Activated CD8-positive, alpha-beta memory T cell treated with anti-CD3 and anti-CD28 coated beads for 36 hours (primary cell): Measurements from ENCODE around the gene SEMA6A. TPM values are rescaled to one million over a fixed set of nuclear protein-coding genes. Genes with fewer than 3 reads are reported as not detected.

Source experiments
- CTCF ChIA-PET: fragments of 350-600 bp; sonication (Branson Sonifier 250); formaldehyde crosslinking; loops from one replicate; lab custom pipeline; 2021; ENCODE audit warnings: antibody characterized with exemption; lab: Charles Lee
- POLR2A ChIA-PET: fragments of 350-600 bp; sonication (Branson Sonifier 250); formaldehyde crosslinking; loops from one replicate; lab custom pipeline; 2021; ENCODE audit warnings: antibody characterized with exemption; lab: Charles Lee
- total RNA-seq, 2 experiments: library from RNA; stranded (reverse); gene quantifications; one replicate each; pipeline ENCODE4 v1.2.3, GENCODE V29; 2021

SEMA6A gene
- total RNA-seq, 2 experiments from 2014 or later, result not detected

DNA sequence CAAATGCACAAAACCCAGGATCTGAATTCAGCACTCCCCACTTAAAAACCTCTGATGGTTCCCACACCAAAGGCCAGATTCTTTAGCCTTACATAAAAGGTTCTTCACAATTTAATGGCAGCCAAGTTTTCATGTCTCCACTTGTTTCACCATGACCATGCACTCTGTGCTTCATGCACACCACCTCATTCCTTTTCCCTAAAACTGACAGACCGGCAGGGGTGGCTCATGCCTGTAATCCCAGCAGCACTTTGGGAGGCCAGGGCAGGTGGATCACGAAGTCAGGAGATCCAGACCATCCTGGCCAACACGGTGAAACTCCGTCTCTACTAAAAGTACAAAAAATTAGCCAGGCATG is 150.4 kb downstream of the SEMA6A start:
- POLR2A ChIA-PET, result no interaction called here
- CTCF ChIA-PET, result no interaction called here

DNA sequence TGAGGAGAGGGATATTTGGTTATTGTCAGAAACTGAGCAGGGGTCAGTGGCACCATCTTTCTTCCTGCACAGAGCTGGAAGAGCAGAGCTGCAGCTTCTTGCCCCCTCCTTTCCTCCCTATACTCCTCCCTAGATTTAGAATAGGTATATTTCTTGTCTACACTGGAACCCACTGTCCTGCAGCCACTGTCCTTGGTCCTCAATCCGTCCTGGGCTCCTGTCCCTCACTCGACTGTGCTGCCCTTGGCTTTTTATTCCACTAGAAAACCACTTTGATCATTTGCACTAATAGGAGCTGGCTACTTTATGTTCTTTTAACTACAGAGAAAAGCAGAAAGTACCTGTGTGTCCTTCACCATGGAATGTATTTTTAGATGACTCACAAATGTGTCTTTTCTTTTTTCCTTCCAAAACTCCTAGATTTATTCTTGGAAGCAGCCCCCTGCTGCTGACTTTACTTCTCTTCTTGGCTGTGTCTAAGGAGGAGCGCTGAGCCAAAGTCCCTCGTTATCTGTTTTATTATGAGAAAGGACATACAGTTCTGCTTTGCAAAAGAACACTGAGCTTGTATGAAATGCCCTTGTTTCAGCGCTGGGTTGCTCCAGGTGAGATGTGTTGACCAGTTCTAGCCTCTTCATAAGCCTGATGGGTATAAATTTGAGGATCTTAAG is 150.9 kb downstream of the SEMA6A start:
- ChIA-PET CTCF (no interaction called here), POLR2A (no interaction called here)

DNA sequence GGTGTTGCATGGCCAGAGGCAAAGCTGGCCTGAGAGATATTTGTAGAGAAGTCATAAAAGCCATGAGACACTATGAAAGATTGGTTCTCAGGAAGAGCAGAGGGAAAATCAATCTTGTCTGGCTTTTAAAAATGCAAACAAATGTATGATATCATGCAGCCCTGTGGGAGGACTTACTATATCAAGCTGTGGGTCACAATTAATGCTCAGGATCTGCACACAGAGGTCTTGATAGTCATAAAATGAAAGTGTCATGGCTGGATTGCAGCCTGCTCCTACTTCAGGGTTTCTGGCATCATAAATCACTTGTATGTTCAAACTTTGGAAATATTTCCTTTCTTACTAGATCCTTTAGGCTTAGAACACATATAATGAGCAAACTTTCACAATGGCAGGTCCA is 151.5 kb downstream of the SEMA6A start:
- ChIA-PET CTCF (no interaction called here), POLR2A (no interaction called here)

DNA sequence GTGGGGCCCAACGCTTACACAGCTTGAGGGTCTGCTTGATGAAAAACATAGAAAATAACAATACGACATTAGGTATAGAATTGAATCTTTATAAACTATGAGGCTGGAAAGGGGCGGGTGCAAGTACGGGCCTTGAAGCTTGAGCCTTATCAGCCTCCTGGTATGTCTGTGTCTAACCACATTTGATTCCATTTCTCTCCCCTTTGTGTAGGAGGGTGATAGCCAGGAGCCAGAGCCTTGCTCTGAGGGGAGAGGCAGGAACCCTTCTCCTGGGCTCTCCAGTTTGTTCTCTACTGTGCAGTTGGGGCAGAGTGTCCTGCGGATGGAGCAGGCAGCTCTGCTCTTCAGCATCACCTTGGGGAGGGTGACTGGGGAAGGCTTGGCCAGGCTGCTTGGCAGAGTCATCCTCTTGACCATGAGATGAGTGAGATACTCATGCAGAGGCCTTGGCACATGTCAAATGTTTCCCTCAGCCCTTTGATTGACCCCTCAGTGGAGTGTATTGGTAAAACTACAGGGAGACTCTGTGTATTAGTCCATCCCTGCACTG is 153.5 kb downstream of the SEMA6A start:
- CTCF ChIA-PET, result no interaction called here

DNA sequence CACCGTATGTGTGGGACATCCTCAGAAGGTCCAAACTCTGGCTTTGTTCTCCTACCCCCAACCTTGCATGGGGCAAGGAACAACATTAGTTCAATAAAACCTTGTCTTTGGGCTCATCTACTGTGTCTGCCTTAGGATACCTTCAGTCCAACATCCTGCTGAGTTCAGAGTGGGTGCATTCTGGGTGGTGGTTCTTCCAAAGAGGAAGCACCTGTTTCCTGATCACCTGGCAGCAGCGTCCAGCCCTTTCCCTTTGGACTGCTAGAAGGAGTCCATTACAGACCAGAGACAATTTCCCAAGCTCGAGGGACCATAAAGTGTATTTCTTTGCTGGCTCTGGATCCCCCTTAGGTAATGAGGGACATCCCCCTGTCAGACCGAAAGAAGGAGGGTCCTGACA is 154.1 kb downstream of the SEMA6A start:
- ChIA-PET POLR2A (no interaction called here), CTCF (no interaction called here)

More for the DNA sequence above, 153.5 kb downstream of the SEMA6A start:
- POLR2A ChIA-PET, result no interaction called here

DNA sequence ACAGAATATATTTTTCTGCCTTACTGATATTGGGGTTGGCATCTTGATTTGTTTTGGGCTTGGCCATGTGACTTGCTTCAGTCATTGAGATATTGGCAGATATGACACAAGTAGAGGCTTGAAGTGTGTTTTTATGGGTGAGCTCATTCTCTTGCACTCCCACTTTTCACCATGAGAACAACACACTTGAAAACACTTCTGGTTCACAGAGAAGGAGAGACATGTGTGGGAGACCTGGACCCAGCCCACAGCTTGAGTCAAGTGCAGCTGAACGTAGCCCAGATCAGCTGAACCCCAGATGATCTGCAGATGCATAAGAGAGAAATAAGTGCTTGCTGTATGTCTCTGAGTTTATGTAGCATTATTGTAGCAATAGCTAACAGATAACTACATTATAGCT is 155.4 kb downstream of the SEMA6A start:
- CTCF ChIA-PET, result no interaction called here
- POLR2A ChIA-PET, result no interaction called here

DNA sequence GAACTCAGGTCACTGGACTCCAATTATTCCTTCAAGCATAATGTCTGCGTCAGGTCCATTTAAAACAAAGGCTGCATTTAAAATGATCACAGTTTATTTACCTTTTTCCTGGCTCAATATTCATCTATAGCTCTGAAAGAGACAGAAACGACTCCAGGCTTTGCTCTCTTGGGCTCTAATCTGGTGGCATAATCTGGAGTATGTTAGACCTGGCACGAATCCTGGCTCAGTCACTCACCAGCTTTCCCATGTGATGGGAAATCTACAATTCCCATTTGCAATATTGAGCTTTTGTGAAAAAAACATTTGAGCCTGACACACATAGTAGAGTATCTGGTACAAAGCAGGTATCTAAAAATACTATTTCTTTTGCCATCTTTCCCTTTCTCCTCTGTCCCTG is 155.8 kb downstream of the SEMA6A start:
- ChIA-PET POLR2A (no interaction called here), CTCF (no interaction called here)

DNA sequence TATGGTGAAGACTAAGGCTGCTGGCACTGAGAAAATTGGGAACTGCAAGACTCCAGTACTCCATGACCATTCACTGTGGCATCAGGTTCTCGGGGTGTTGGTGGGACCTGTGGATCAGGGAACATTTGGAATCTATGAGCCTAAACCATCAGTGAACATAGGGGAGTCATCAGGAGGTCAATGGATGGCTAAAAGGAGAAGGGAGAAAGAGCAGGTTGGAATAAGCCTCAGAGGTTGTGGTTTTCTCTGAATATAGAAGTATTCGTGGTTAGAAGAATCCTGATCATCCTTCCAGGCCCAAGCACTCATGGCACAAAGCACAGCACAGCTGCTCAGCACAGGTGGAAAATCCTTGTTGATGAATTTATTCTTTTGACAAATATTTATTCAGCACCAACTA is 156.6 kb downstream of the SEMA6A start:
- POLR2A ChIA-PET, result no interaction called here
- CTCF ChIA-PET, result no interaction called here

DNA sequence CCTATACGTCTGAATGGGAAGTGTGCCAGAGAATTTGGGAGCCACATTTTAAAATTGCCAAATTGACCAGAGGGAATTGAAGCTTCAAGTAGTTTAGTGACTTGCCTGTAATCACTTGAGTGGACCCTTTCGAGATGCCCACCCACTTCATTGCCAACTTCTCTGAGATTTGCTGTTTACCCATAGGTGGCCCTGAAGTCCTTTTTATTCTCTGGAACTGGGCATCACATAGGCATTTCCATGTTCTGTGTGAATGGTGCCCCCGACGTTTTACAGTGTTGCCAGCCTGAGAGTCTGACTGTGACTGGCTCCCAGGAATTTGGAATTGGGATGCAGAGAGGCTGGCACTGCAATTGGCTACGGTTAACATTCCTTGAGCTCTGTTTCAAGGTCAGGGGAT is 158.6 kb downstream of the SEMA6A start:
- ChIA-PET POLR2A (no interaction called here), CTCF (no interaction called here)

DNA sequence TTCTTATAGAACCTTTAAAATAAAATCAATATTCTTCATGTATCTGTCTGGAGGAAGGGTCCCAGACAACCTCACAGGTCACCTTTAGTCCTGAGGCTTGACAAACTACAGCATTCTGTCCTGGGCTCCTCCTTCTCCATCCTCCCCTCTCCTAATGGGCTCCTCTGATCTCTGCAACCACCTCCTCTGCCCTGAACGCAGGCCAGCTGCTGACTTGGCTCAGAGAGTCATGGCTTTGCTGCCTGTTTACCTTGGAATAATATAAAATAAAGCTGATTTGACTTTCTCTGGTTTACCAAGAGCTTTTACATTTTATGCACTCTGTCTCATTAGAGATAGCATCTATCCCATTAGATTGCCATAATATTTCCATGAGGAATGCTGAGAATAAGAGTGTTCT is 159.4 kb downstream of the SEMA6A start:
- CTCF ChIA-PET, result no interaction called here
- POLR2A ChIA-PET, result no interaction called here

DNA sequence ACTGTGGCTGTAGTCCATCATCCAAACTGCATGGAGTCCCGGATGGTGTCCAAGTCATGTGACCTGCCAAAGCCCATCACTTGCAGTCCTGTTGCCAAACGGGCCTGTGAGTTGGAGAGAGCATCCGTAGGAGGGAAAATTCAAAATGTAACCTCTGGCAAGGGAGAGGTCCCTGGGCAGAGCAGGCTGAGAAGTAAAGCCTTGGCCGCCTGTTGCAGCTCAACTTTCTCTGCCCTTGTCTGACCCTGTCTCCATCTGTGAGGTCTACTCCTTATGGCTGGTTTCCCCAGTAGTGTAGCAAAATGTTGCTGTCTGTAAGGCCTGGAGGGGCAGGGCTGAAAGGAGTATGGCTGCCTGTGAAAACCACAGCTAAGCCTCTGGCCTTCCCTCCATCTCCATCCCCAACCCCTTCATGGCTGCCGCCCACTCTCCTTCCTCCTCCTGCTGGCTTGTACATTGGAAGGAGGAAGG is 163.5 kb downstream of the SEMA6A start:
- POLR2A ChIA-PET, result no interaction called here
- CTCF ChIA-PET, result no interaction called here

DNA sequence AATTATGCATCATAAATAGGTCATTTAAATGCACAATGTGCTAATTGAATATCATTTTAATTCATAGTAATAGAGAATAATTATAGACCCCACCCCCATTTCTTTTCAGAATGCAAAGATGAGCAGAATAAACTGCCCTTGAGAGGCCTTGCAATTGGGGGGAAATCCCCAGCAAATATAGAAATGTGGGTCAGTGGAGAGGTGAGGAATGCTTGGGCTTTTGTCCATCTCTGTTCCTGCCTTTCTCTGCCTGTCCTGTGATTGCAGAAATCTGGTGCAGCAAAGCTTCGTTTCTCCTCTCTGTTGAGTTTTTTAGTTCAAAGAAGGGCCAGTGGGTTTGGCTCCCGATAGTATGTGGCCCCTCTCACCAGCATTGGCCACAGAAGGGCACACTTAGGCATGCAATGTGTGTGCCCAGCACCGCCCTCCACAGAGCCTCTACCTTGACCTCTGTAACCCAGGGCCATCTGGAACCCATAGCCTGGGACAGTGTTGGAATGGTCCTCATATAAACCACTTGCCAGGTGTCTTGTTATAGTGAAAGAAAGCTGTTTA is 164.2 kb downstream of the SEMA6A start:
- CTCF ChIA-PET, result no interaction called here
- POLR2A ChIA-PET, result no interaction called here

DNA sequence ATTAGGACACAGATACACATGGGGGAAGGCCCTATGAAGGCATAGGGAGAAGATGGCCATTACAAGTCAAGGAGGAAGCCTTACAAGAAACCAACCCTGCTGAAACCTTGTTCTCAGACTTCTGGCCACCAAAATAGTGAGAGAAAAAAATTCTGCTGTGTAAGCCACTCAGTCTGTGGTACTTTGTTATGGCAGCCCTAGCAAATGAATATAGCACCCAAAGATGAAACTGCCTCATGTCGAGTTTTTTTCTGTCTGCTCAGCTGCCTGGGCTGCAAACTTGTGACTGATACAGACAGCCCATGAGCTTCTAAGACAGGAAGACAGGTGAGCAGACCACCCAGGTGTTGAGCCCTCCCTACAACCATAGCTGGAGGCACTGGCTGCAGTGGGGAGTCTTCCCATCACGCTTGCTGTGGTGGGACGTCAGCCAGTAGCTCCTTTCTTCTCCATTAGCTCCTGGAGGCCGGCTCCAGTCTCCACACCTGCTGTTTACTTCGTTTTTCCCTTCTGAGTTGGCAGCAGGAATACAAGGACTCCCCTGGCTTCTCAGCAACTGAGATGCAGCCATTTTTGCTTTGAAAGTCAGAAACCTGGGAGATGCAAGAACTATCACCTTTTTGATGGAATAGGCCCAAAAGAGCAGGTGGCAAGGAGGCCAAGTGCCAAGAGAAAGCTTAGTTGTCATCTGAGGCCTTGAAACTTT is 164.9 kb downstream of the SEMA6A start:
- CTCF ChIA-PET, result no interaction called here

DNA sequence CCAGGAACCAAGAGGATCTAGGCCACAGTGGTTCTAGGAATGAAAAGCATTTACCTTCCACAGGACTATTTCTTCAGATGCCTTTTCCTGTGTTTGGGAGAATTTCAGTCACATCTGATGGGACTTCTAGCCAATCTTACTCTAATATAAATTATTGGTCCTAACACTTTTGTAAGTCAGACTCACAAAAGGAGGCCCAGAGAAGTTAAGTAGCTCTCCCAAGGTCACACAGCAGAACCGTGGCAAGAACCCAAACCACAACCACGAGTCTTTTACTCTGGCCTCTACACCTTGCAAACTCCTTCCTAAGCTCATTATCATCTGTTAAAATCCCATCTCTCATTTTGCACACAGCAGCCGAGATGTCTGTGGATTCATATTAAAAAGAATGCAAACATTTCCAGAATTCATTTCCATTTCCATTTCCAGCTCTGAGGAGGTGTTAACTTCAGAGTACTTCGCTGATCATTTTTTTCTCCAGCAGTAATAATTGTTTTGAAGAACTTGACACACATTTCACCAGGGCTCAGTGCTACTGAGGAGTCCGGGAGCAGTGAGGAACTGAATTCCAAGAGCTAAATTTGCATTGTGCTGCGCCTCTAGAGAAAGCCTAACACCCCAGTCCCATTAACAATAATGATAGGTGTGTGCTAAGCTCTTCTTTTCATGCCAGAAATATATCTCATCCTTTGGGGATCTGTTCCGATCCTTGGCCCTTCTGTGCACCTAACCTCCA is 168.1 kb downstream of the SEMA6A start:
- ChIA-PET POLR2A (no interaction called here), CTCF (no interaction called here)

More for the DNA sequence above, 164.9 kb downstream of the SEMA6A start:
- POLR2A ChIA-PET, result no interaction called here

DNA sequence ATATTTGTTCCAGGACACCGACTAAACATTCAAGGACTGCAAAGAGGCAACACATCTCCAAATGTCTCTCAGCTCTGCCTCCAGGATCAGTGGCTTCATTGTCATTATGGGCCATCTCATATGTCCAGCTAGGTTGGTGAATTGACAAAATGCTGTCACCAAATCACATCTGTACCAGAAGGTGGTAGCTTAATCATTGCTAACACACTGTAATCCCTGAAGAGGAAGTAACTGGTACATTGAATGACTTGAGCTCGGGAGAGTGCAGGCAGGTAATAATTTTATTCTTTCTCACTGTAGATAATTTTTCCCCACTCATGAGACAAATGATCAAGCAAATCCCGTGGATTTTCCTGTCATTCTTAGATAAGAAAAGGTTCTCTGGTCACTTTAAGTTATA is 169.8 kb downstream of the SEMA6A start:
- CTCF ChIA-PET, result no interaction called here
- POLR2A ChIA-PET, result no interaction called here

DNA sequence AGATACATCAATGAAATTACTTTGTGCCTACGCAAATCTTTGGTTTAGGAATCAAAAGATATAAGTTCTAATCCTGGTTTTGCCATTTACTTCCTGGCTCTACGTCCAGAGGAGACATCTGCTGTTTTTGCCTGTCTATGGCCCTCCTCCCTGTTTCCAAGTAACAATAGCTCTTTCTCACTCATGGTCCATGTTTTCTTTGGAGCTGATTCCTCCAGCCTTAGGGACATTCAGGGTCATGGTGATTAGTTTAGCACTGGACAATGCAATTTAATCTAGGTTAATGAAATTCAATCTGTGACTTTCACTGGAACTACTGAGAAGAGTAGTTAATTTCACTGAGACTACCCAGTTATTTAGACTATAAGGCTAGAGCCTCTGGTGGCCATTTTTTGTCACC is 170.6 kb downstream of the SEMA6A start:
- POLR2A ChIA-PET, result no interaction called here

DNA sequence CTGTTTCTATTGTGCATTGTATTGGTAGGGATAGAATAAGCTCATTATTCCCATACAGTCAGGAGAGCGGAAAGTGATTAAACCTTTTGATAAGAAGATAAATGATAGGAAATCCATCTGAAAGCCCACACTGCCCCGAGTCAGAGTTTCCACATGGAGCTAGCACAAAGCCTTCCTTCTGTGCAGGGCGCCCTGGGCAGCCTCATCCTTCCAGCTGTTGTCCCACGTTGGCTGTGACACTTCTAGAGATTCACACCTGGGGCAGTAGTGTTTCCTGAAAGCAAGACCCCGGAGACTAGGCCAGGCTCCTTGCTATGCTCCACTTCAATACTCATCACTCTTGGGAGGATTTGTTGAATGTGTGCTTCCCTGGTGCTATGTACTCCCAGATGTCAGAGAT is 172.4 kb downstream of the SEMA6A start:
- ChIA-PET CTCF (no interaction called here), POLR2A (no interaction called here)

More for the DNA sequence above, 170.6 kb downstream of the SEMA6A start:
- CTCF ChIA-PET, result no interaction called here

DNA sequence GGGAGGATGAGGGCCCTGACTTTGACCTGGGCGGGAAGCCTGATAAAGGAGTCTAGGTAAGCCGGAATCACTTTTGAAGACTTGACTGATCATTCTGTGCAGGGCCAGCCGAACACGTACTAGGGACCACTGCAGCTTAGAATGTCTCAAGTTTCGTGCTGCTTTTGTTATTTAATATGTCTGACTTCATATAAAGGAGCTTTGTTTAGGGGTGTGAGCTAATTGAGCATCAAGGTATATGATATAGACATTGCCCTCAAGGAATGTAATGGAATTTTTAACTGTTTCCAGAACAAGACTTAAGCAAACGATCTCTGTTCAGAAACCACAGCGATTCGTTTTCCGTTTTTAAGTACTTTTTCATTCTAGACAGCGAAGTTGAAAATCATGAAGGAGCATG is 173.0 kb downstream of the SEMA6A start:
- CTCF ChIA-PET, result no interaction called here
- POLR2A ChIA-PET, result no interaction called here

DNA sequence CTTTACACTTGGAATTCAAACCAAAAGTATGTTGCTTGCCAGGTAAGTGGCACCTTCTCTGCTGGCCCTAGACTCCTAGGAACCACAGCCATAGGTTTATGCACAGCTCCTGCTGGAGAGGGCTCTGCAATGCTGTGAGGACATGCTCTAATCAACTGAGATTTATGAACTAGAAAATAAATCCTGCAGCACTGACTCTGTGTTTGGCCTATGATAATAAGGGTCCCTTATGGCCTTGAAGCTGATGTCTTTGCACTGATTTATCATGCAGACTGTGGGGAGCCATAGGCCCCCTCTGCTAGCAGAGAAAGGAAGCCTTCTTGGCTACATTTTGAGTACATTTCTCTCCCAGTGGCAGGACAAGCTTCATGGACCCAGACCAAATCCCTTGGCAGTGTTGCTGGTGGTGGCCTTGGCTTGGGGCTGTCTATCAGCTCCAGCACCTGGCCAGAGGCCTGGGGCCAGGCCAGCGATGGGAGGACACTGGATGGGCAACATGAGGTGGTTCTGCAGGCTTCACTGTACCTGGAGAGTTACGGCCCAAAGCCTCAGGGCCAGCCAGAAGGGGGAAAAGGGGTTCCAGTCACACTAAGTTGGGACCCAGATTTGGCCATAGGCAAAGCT is 178.0 kb downstream of the SEMA6A start:
- POLR2A ChIA-PET, result no interaction called here

More for the DNA sequence above, 178.0 kb downstream of the SEMA6A start:
- CTCF ChIA-PET, result no interaction called here
